H1 (cell line): ENCODE data around the gene TMPRSS13. TPM values are rescaled to one million over a fixed set of nuclear protein-coding genes. Genes with fewer than 3 reads are reported as not detected.

Source experiments
- CTCF ChIA-PET: fragments of 300-600 bp; sonication (Branson Sonifier 250); formaldehyde crosslinking; loops from one replicate; lab custom pipeline; 2021; ENCODE audit not compliant: partially characterized antibody; lab: Charles Lee
- POLR2A ChIA-PET: fragments of 300-600 bp; sonication (Branson Sonifier 250); formaldehyde crosslinking; loops from one replicate; lab custom pipeline; 2021; ENCODE audit warnings: inconsistent platforms; ENCODE audit not compliant: partially characterized antibody; lab: Charles Lee
- DNase-seq, 2 experiments: peaks; one replicate each; pipeline versions ENCODE4 v3.0.0 to v3.0.0-alpha.2; 2010 to 2022; ENCODE audit warnings: low spot score in 2 of 2, low read depth in 1 of 2, mixed read lengths in 1 of 2
- FAIRE-seq: peaks from 2 replicates; lab custom pipeline; 2011; peaks lifted over from hg19 to GRCh38; lab: Jason Lieb, UNC
- H2AFZ ChIP-seq: 2 replicates; pipeline ENCODE4 v1.8.1; 2012; ENCODE audit warnings: low read length, inconsistent platforms
- H2AK5ac ChIP-seq: 2 replicates; pipeline ENCODE4 v1.6.1; 2013; ENCODE audit warnings: low read depth, low read length
- H2BK120ac ChIP-seq: replicated peaks from 2 replicates; pipeline ENCODE3; 2013; ENCODE audit warnings: low read depth, low read length, inconsistent platforms
- H2BK12ac ChIP-seq: 2 replicates; pipeline ENCODE4 v1.6.1; 2013; ENCODE audit warnings: low read depth, low read length
- H2BK15ac ChIP-seq: 2 replicates; pipeline ENCODE4 v1.6.1; 2013; ENCODE audit warnings: low read length
- H2BK20ac ChIP-seq: 2 replicates; pipeline ENCODE4 v1.6.1; 2013; ENCODE audit warnings: low read length
- H2BK5ac ChIP-seq: 2 replicates; pipeline ENCODE4 v1.6.1; 2013; ENCODE audit warnings: low read depth, low read length
- H3K14ac ChIP-seq: 2 replicates; pipeline ENCODE4 v1.6.1; 2013; ENCODE audit warnings: inconsistent platforms; ENCODE audit not compliant: insufficient read length
- H3K18ac ChIP-seq: 2 replicates; pipeline ENCODE4 v1.6.1; 2013; ENCODE audit warnings: low read length; ENCODE audit errors: extremely low read depth
- H3K23ac ChIP-seq: 2 replicates; pipeline ENCODE4 v1.6.1; 2013; ENCODE audit warnings: inconsistent platforms; ENCODE audit not compliant: insufficient read length
- H3K23me2 ChIP-seq: 2 replicates; pipeline ENCODE4 v1.6.1; 2013; ENCODE audit warnings: low read depth, low read length
- H3K27ac ChIP-seq: 2 replicates; pipeline ENCODE4 v1.6.1; 2011; ENCODE audit warnings: low read depth, low read length, inconsistent platforms
- H3K27me3 ChIP-seq, 4 experiments: replicated peaks in 1 of 4; 1 replicate in 1 of 4; 2 replicates in 3 of 4; pipeline versions ENCODE4 v1.6.1 to v1.8.1; 2011 to 2013; ENCODE audit warnings: low read length in 3 of 4, mild to moderate bottlenecking in 3 of 4, inconsistent platforms in 2 of 4, mixed read lengths in 2 of 4, moderate library complexity in 1 of 4; ENCODE audit not compliant: control insufficient read depth in 3 of 4, insufficient read depth in 3 of 4; ENCODE audit errors: extremely low read depth in 1 of 4
- H3K36me3 ChIP-seq, 4 experiments: 2 replicates each; pipeline versions ENCODE4 v1.6.1 to v1.8.1; 2011 to 2013; ENCODE audit warnings: mild to moderate bottlenecking in 4 of 4, low read length in 3 of 4, moderate library complexity in 2 of 4, control low read depth in 1 of 4, inconsistent platforms in 1 of 4; ENCODE audit not compliant: insufficient read depth in 4 of 4, control insufficient read depth in 2 of 4
- H3K4ac ChIP-seq: replicated peaks from 2 replicates; pipeline ENCODE3; 2013; ENCODE audit warnings: low read length, low read depth, mixed read lengths, inconsistent platforms; ENCODE audit not compliant: insufficient read length
- H3K4me1 ChIP-seq, 4 experiments: replicated peaks in 1 of 4; 1 replicate in 1 of 4; 2 replicates in 3 of 4; pipeline versions ENCODE4 v1.6.1 to v1.8.1; 2011 to 2013; ENCODE audit warnings: low read length in 3 of 4, inconsistent platforms in 2 of 4, mixed read lengths in 1 of 4; ENCODE audit not compliant: insufficient read depth in 4 of 4, control insufficient read depth in 3 of 4
- H3K4me2 ChIP-seq, 2 experiments: 2 replicates each; pipeline versions ENCODE4 v1.6.1 to v1.8.1; 2011 to 2013; ENCODE audit warnings: low read depth in 2 of 2, low read length in 2 of 2, control low read depth in 1 of 2, inconsistent platforms in 1 of 2, mild to moderate bottlenecking in 1 of 2; ENCODE audit not compliant: insufficient read depth in 1 of 2
- H3K4me3 ChIP-seq, 4 experiments: fragments of 200-600, 300-600 bp in 1 of 4; sonication (generic), shearing (Covaris generic), sonication (Bioruptor Twin) in 1 of 4; 2 replicates each; pipeline versions ENCODE4 v1.5.1 to v1.8.1; 2011 to 2016; ENCODE audit warnings: low read length in 4 of 4, low read depth in 3 of 4, control low read depth in 2 of 4, inconsistent platforms in 2 of 4, mild to moderate bottlenecking in 2 of 4, mixed read lengths in 1 of 4, moderate library complexity in 1 of 4; ENCODE audit not compliant: insufficient read depth in 2 of 4; ENCODE audit errors: extremely low read depth in 1 of 4
- H3K56ac ChIP-seq: replicated peaks from 2 replicates; pipeline ENCODE3; 2013; ENCODE audit warnings: low read depth, mild to moderate bottlenecking, mixed read lengths, low read length, inconsistent platforms; ENCODE audit not compliant: insufficient read length
- H3K79me1 ChIP-seq: 2 replicates; pipeline ENCODE4 v1.6.1; 2013; ENCODE audit warnings: low read depth, low read length, control low read depth
- H3K79me2 ChIP-seq, 2 experiments: 2 replicates each; pipeline versions ENCODE4 v1.6.1 to v1.8.1; 2012 to 2013; ENCODE audit warnings: low read length in 2 of 2, mild to moderate bottlenecking in 2 of 2, inconsistent platforms in 1 of 2; ENCODE audit not compliant: insufficient read depth in 2 of 2, control insufficient read depth in 1 of 2
- H3K9ac ChIP-seq, 4 experiments: replicated peaks in 1 of 4; 1 replicate in 1 of 4; 2 replicates in 3 of 4; pipeline versions ENCODE4 v1.6.1 to v1.8.1; 2011 to 2013; ENCODE audit warnings: low read depth in 3 of 4, low read length in 3 of 4, control low read depth in 2 of 4, mild to moderate bottlenecking in 2 of 4, moderate library complexity in 2 of 4, inconsistent platforms in 1 of 4; ENCODE audit errors: extremely low read depth in 1 of 4
- H3K9me3 ChIP-seq, 2 experiments: 2 replicates each; pipeline versions ENCODE4 v1.6.1 to v1.8.1; 2012 to 2013; ENCODE audit warnings: mild to moderate bottlenecking in 2 of 2, moderate library complexity in 2 of 2, control low read depth in 1 of 2, inconsistent platforms in 1 of 2, low read depth in 1 of 2, low read length in 1 of 2, mixed read lengths in 1 of 2; ENCODE audit not compliant: insufficient read depth in 2 of 2
- H4K20me1 ChIP-seq, 2 experiments: replicated peaks in 1 of 2; 2 replicates each; pipeline versions ENCODE3 to v1.8.1; 2011 to 2013; ENCODE audit warnings: inconsistent platforms in 2 of 2, low read length in 2 of 2, mild to moderate bottlenecking in 1 of 2; ENCODE audit not compliant: insufficient read depth in 2 of 2, control insufficient read depth in 1 of 2
- H4K5ac ChIP-seq: 2 replicates; pipeline ENCODE4 v1.6.1; 2013; ENCODE audit warnings: low read length, low read depth, mixed read lengths, inconsistent platforms; ENCODE audit not compliant: insufficient read length
- H4K8ac ChIP-seq: 2 replicates; pipeline ENCODE4 v1.8.0; 2013; ENCODE audit warnings: mild to moderate bottlenecking, moderate library complexity, low read length, inconsistent platforms; ENCODE audit not compliant: insufficient read depth; ENCODE audit errors: extremely low read depth
- H4K91ac ChIP-seq: replicated peaks from 2 replicates; pipeline ENCODE3; 2013; ENCODE audit warnings: low read length, mixed read lengths, inconsistent platforms; ENCODE audit not compliant: insufficient read length
- ASH2L ChIP-seq: fragments of 200-600, 300-600 bp; sonication (generic); IDR thresholded peaks from one replicate; pipeline ENCODE4 v1.7.1; 2017; ENCODE audit warnings: low read length
- KDM5A ChIP-seq: fragments of 200-600 bp; IDR thresholded peaks from 2 replicates; pipeline ENCODE4 v1.7.1; 2012; ENCODE audit warnings: mild to moderate bottlenecking, low read length, inconsistent platforms, mixed read lengths
- POLR2AphosphoS5 ChIP-seq: IDR thresholded peaks from 2 replicates; pipeline ENCODE4 v1.6.1; 2011; ENCODE audit warnings: low read depth, low read length
- RBBP5 ChIP-seq: IDR thresholded peaks from 2 replicates; pipeline ENCODE4 v1.7.1; 2012; ENCODE audit warnings: low read depth, mild to moderate bottlenecking, inconsistent platforms, low read length, moderate library complexity, borderline replicate concordance
- SAP30 ChIP-seq: fragments of 300-600 bp; sonication (generic); IDR thresholded peaks from 2 replicates; pipeline ENCODE4 v1.7.1; 2012; ENCODE audit warnings: low read length, moderate library complexity, mild to moderate bottlenecking, inconsistent platforms; ENCODE audit not compliant: insufficient read depth, insufficient replicate concordance
- WGBS, 2 experiments: shearing (Covaris generic) in 1 of 2; methylation state at CpG; one replicate each; pipeline versions ENCODE4 v1.1.6 to v1.1.7; 2013 to 2015; ENCODE audit warnings: low lambda C conversion rate in 2 of 2, mixed read lengths in 2 of 2, inconsistent platforms in 1 of 2, low coverage in 1 of 2, missing lambda C conversion rate in 1 of 2; ENCODE audit not compliant: insufficient replicate concordance in 2 of 2, insufficient coverage in 1 of 2, insufficient read length in 1 of 2; ENCODE audit errors: extremely low coverage in 1 of 2, missing lambda C conversion rate in 1 of 2; 5-methylcytosine and 5-hydroxymethylcytosine counted together
- polyA plus RNA-seq, 7 experiments: library from polyadenylated mRNA; depleted of rRNA in 3 of 7; stranded (reverse) in 5 of 7; unstranded in 2 of 7; fragments of >200 nt in 5 of 7; fragments of 200-250 nt in 2 of 7; gene quantifications; 1 replicate in 5 of 7; 2 replicates in 1 of 7; 4 replicates in 1 of 7; pipeline versions ENCODE4 v1.2.1 to v1.2.3, GENCODE V29; 2011 to 2013; ENCODE audit warnings: missing spikeins in 2 of 7, mixed read lengths in 2 of 7
- total RNA-seq: library from RNA; stranded (reverse); fragmentation: NEBNext Ultra II Directional; extraction: Animal tissue kit (Norgen Biotek cat#: 25700); gene quantifications from 2 replicates; pipeline ENCODE4 v1.2.1, GENCODE V29; 2021

TMPRSS13 gene
- total and polyA plus RNA-seq, 2 of the 8 experiments (the other 6 are each of a cell fraction or from before 2014, with no cell fraction given) = 0.61 to 0.79 TPM

- Histone ChIP-seq H2BK5ac (peak within 1 kb of the TSS; percentile 52), H3K4me1 (peaks cover 9 to 27% (median 21%) of the 10 kb centered on the region in 4 experiments), H4K5ac (peak within 1 kb of the TSS; percentile 40), H3K4me2 (peak within 1 kb of the TSS; percentile 99 to 100), H3K27ac (no peak within 1 kb of the TSS), H4K91ac (peak within 1 kb of the TSS; percentile 47), H2BK120ac (no peak within 1 kb of the TSS), H2AFZ (peak within 1 kb of the TSS; percentile 26), H3K36me3 (no peaks in the 10 kb centered on the region), H2AK5ac (peak within 1 kb of the TSS; percentile 47; the same call in 1 of the 2 replicates), H3K18ac (peak within 1 kb of the TSS; percentile 96), H2BK12ac (peak within 1 kb of the TSS; percentile 75; the same call in 1 of the 2 replicates), H3K4me3 (peak within 1 kb of the TSS; percentile 86 to 96 (median 87)), H3K23me2 (peaks cover 25% of the 10 kb centered on the region), H2BK20ac (no peak within 1 kb of the TSS), H3K4ac (peak within 1 kb of the TSS; percentile 44), H4K8ac (peak within 1 kb of the TSS; percentile 83), H3K9ac (peak within 1 kb of the TSS in 3 of 4 experiments; percentile 26 to 77 (median 75); a peak in 6 of 7 replicates), H3K14ac (peak within 1 kb of the TSS; percentile 95), H3K27me3 (peaks cover 0 to 17% (median 15%) of the 10 kb centered on the region in 4 experiments; a peak in 4 of 7 replicates), H3K23ac (no peak within 1 kb of the TSS), H3K79me1 (peaks cover 9% of the 10 kb centered on the region), H3K56ac (no peak within 1 kb of the TSS), H3K9me3 (no peaks in the 10 kb centered on the region), H2BK15ac (peak within 1 kb of the TSS; percentile 88; the same call in 1 of the 2 replicates), H4K20me1 (peaks cover 2 to 6% of the 10 kb centered on the region in 2 experiments), H3K79me2 (peaks cover 0 to 27% of the 10 kb centered on the region in 2 experiments; a peak in 1 of 4 replicates)
- ChIA-PET CTCF (interaction anchor here (0.6 to 4.7 kb wide), 16 partner anchors 9 to 451 kb away, joined by 3 to 30 read pairs (median 4); no protein-coding TSS in a partner anchor), POLR2A (interaction anchor here (0.7 to 1.9 kb wide), 7 partner anchors 15 to 705 kb away, joined by 3 to 12 read pairs (median 3); no protein-coding TSS in a partner anchor)
- peak in 1 of 2 experiments; percentile 78 for DNase-seq
- 3% methylated on average over 23 of the region's 63 CpGs; no CpG with 5 or more reads in 1 of the 2 experiments for WGBS, 2 experiments
- FAIRE-seq = no peak
- TF ChIP-seq KDM5A = no peak
- 0 out of 2 replicates have a peak, but pooled peaks have one; percentile 39 for TF ChIP-seq RBBP5
- peak; percentile 72 for TF ChIP-seq ASH2L
- no peak for TF ChIP-seq POLR2AphosphoS5
- peak; percentile 78 for TF ChIP-seq SAP30
Measured at GRCh38 chr11:117876341-117877119, 52.7 kb downstream of the TMPRSS13 start, which contains the start of gene FXYD6. Gene FXYD6, minus strand, starts transcription at chr11:117876658. Its CDS starts 33,882 bp downstream, at chr11:117842776.
